HG03354 (cell line): ENCODE data around the gene TMEM120B.
A peak's percentile ranks its signal among the peaks of the same experiment; 100 is the strongest.

Experiments
- ATAC-seq: cut with Tn5 transposase; IDR thresholded peaks from one replicate; pipeline ENCODE4 v1.9.1; 2021; ENCODE audit warnings: mild to moderate bottlenecking; ENCODE audit not compliant: unreplicated experiment, poor library complexity, severe bottlenecking

TMEM120B gene

DNA sequence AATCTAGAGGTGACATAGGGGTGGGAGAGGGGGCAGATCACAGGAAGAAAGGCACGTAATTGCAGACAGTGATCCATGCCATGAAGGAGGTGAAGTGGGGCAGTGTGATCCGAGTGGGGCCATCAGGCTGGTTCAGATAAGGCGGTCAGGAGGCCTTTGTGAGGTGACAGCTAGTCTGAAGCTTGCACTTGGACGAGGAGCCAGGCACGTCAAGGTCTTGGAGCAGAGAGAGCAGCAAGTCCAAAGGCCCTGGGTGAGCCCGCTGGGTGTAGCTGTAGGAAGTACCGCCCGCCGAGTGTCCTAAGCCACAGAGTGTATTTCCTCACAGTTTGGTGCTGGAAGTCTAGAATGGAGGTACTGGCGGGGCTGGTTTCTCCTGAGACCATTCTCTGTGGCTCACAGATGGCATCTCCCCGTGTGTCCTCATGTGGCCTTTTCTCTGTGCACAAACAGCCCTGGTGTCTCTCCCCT, 57.3 kb downstream of the TMEM120B start:
- ATAC-seq: no peak

DNA sequence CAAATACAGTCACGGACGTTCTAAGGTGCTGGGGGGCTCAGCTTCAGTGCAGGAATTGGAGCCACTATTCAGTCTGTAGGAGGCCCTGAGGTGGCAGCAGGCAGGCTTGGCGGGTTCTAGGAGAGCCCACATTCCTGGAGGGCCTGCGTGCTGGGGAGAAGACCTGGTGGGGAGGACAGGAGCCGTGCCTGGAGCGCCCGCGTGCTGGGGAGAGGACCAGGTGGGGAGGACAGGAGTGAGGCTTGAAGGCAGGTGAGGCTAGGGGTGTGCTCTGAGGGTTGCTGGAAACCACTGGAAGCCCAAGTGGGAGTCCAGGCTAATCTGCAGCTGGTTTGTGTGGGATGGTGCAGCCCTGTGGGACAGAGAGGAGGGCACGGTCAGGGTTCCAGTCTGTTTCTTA, 57.8 kb downstream of the TMEM120B start:
- no peak for ATAC-seq

DNA sequence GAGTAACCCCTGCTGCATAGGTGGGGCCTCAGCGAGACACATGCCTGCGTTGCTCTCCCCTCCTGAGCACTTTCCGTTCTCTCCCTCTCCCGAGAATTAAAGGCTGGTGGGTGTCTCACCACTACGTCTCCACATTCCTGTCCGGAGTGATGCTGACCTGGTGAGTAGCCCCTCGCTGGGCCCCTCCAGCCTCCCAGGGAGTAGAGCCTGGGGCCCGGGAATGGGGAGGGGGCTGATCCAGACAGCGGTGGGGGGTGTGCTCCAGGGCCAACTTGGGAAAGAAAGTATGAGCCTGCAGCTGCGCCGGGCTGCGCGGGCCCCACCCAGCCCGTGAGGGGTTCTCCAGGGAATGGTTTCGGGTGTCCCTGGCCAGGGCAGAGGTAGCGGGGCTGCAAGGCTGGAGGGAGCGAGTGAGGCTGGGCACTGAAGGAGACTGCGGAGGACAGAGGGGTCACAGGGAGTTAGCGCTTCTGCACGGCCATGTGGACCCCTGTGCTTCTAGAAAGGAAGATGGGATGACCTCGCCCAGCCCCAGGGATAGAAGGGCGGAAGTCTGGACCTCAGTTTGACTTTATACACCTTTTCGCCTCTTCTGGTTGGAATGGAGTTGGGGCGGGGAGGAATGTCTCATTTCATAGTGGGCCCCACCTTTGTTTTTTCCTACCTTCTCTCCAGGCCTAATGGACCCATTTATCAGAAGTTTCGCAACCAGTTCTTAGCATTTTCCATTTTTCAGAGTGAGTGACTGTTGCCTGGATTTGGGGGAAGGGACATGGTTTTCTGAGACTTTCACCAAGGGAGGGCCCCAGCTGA, 58.5 kb downstream of the TMEM120B start:
- ATAC-seq: no peak

DNA sequence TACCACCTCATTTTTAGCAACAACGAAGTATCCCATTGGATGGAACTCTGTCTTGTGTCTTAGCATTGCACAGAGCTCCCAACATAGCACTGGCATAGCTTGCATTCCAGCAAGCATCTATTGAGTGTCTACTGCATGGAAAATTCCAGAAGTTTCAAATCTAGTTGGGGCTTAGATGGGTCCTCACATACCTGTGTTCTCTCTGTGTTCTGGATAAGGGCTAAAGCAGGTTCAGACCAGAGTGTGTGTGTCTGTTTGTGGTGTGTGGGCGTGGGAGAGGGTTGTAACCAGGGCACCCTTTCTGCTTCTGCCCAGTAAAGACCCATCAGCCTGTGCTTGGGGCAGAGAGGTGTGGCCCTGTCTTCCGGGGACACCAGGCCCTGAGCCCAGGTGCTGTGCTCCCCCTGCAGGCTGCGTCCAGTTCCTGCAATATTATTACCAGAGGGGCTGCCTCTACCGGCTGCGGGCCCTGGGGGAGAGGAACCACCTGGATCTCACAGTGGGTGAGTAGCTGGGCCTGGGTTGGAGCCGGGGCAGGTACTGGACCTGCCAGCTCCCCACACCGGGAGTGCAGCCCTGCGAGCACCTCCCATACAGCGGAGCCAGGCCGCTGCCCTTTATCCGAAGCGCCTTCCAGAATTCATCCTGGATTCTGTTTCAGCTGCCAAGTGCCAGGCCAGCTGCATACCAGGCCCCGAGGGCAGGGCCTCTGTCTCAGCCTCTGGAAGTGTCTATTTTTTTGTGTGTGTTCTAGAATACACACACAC, 60.6 kb downstream of the TMEM120B start:
- ATAC-seq: peak; percentile 81

DNA sequence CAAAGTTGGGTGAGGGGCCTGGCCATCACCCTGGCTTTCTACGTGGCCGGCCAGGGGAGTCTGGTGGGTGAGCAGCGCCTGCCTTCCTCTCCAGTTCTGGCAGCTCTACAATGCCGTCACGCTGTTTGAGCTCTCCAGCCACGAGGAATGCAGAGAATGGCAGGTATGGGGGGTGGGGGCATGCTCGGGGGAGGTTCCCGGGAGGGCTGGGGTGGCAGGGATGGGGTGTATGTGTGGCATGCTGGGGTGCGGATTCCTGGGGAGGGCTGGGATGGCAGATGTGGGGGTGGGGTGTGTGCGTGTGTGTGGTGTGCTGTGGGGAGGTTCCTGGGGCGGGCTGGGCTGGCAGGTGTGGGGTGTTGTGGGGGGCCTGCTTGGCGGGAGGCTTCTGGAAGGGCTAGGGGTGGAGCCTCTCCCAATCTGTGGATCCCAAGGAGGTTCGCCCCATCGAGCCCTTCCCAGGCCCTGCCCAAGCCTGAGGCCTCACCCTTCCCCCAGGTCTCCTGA, 62.5 kb downstream of the TMEM120B start:
- no peak for ATAC-seq

DNA sequence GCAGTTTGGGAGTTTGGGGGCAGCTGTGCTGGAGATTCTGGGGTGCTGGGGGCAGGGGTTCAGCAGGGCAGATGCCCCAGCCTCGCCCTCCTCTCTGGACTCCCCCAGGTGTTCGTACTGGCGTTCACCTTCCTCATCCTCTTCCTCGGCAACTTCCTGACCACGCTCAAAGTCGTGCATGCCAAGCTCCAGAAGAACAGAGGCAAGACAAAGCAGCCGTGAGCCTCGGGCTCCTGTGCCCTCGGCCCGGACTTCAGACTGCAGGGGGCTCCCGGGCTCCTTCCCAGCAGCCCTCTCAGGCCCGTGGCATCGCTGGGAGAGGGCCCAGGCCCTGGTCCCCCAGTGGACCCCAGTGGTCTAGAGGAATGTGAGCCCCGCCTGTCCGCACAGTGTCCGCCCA, 62.9 kb downstream of the TMEM120B start:
- ATAC-seq: no peak

DNA sequence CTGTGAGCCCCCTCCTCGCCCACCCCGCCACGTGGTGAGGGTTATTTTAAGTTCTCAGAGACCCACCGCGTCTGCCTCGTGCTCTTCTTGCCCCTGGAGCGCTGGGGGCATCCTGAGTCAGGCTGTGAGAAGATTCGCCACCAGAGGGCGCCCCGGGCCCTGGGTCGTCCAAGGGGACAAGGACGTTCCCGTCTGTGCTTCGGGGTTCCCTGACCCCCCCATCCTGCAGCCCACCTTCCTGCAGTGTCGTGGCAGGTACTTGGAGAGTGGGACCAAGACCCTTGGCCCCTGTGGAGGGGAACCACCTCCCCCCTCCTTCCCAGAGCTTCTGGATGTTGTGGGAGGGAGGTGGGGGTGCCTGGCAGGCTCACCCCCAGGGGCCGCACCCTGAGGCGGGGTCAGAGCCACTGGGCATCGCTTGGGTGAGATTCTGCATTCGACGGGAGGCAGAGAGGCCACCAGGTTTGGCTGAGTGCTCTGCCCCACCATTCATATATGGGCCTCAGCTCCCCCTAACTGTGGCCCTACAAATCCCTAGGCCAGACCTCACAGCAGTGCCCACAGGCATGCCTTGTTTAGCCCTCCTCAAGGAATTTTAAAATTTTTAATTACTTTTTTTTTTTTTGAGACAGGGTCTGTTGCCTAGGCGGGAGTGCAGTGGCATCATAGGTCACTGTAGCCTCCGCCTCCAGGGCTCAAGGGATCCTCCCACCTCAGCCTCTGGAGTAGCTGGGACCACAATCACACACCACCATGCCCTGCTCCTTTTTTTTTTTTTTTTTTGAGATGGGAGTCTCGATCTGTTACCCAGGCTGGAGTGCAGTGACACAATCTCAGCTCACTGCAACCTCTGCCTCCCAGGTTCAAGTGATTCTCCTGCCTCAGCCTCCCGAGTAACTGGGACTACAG, 63.9 kb downstream of the TMEM120B start:
- ATAC-seq: peak; percentile 49

DNA sequence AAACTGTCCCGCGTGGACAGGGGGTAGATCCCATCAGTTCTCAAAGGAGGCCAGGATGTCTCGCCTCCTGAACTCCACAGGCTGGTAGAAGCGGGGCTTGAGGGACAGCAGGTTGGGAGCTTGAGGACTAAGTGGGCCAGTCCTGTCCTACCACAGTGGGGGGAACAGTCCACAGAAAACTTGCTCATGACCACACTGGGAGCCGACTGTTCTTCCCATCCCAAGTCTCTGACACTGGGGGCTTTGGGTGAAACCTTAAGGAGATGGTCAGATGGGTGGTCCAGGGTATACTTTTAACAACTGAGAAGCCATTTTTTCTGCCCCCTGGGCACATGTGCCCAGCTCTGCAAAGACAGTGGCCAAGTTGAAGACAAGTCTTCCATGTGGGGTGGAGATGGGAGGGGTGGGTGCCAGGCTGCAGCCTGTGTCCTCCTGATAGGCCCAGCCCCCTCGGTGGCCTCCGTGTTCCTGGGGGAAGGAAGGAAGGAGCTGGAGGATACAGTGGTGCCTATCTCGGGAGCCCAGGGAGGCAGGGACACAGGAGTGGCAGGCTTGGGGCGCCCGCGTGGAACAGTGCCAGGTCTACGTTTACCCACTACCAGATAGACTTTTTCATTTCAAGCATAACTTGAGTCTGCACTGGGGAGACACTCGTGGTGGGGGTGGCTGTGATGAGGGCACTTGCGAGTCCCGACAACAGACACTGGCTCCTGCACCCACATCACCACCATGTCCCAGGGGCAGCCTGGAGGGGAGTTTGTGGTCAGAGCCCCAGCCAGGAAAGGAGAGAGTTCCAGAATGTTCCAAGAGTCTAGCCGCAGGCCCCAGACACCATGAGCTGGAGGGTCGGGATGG, 66.2 kb downstream of the TMEM120B start:
- ATAC-seq: no peak

DNA sequence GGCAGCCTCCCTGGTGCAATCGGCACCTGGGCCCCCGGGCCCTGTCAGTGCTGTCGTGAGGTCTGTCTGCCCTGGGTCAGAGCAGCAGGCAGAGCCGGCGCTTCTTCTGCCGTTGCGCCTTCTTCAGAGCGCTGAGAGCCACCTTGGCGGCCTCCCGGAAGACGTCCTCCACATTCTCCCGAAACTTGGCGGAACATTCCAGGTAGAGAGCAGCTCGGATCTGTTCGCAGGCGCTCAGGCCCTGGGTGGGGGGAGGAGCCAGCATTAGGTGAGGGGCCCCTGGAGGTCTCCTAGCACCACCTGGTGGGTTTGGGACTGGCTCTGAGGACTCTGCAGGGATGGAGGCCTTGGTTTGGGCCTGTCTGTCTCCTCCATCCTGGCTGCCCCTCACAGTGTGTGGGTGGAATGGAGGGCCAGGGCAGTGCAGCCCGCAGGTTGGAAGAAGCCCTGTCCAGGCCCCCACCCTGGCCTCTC, 66.9 kb downstream of the TMEM120B start:
- no peak for ATAC-seq

DNA sequence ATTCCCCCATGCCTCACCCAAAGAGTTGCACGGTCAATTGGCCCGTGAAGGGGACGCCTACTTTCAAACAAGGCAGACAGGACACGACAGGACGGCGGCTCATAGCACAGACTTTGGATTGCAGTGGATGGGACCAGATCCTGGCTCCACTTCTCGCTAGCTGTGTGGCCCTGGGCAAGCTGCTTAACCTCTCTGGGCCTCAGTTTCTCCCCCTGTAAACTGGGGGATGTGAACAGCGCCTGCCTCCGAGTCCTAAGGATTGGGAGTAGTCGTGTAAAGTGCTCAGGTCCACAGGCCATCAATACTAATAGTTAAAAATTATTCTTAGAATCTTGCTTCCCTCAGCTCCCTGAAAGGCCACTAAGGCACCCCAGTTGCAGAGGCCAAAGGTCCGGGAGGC, 67.9 kb downstream of the TMEM120B start:
- ATAC-seq: no peak

DNA sequence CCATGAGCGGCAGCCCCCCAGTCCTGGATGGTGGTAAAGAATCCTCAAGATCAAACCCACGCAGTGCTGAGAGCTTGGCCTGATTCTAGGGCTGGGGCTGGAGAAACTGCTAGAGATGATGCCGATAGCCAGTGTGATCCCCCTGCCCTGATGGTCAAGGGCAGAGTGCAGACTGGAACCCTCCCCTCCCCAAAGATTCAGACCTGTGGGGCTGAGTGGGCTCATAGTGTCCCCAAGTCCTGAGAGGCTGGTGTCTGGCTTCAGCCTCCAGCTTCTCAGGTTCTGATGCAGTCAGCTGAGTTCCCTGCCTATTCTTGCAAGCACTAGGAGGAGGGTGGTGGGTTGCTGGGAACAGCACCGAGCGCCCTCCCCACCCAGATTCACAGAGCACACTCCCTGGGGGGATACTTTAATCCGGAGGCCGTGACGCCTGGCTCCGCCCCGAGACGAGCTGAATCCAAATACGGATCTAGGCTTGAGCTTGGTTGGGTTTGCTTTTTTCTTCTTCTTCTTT, 69.0 kb downstream of the TMEM120B start:
- ATAC-seq: peak; percentile 45

DNA sequence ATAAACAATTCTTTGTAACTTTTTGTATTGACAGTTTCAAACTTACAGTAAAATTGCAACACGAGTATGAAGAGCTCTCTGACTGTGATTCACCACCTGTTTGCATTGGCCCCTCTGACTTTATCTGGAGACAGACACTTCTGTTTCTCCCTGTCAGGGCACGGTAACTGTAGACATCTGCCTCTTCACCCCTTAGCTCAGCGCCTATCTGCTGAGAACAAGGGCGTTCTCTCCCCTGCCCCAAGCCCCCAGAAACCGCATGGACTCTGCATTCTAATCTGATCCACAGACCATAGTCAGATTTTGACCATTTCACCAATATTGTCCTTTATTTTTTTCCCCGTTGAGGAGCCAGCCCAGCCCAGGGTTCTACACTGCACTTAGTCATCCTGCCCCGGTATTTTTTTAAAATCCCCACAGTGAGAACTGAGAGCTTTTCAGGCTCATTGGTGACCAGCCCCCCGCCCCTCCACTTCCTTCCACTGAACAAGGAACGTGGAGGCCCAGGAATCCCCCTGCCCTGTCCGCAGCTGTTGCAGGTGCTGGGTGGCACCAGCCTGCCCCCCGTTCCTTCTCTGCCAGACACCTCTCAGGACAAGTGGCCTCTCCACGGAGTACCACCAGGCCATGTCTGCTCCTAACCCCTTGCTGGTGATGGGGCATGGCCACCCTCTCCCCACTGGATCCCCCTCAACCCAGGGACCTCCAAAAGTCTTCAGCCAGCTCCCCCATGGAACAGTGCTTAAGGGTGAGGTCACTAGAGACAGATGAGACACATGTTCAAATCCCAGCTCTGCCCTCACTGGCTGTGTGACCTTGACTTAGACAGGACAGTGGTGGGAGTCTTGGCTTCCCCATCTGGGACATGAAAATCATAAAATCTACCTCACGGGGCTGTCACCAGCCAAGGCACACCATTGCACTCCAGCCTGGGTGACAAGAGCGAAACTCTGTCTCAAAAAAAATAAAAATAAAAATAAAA, 69.7 kb downstream of the TMEM120B start:
- ATAC-seq: peak; percentile 54

DNA sequence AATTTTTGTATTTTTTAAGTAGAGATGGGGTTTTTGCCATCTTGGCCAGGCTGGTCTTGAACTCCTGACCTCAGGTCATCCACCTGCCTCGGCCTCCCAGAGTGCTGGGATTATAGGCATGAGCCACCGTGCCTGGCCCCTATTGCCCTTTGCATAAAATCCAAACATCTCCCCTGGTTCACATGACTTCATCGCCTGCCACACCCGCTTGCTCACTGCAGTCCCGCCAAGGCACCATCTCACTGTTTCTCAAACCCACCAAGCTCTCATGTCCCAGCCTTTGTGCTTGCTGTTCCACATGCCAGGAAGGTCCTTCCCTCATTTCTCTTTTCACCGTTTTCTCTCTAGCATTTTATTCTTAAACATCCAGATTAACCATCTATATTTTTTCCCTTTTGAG, 71.2 kb downstream of the TMEM120B start:
- ATAC-seq: no peak

DNA sequence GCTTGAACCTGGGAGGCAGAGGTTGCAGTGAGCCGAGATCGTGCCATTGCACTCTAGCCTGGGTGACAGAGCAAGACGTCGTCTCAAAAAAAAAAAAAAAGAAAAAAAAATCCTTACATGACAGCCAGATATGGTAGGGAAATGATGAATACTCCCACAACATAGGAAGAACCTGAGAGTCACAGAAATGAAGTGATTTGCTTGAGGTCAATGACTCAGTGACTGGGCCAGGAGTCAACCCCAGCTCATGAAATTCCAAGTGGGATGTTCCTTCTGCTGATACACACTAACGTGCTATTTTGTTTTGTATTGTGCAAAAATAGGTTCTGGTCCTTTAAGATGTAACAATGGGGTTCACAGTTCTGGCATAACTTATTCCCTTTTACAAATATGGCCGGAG, 71.9 kb downstream of the TMEM120B start:
- no peak for ATAC-seq

DNA sequence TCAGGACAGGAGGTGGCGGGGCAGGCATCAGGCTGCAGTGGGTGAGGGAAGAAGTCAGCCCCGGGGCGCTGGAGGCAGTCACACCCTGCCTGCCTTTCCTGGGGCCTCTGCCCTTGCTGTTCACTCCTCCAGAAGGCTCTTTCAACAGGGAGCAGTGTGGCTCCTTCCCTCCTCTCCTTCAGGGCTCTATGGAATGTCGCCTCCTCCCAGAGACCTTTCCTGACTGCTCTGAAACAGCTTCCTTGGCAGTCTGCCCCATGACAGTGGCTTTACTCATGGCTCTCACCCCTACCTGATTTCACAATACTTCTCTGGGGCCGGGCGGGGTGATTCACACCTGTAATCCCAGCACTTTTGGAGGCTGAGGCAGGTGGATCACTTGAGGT, 73.9 kb downstream of the TMEM120B start:
- ATAC-seq: no peak

DNA sequence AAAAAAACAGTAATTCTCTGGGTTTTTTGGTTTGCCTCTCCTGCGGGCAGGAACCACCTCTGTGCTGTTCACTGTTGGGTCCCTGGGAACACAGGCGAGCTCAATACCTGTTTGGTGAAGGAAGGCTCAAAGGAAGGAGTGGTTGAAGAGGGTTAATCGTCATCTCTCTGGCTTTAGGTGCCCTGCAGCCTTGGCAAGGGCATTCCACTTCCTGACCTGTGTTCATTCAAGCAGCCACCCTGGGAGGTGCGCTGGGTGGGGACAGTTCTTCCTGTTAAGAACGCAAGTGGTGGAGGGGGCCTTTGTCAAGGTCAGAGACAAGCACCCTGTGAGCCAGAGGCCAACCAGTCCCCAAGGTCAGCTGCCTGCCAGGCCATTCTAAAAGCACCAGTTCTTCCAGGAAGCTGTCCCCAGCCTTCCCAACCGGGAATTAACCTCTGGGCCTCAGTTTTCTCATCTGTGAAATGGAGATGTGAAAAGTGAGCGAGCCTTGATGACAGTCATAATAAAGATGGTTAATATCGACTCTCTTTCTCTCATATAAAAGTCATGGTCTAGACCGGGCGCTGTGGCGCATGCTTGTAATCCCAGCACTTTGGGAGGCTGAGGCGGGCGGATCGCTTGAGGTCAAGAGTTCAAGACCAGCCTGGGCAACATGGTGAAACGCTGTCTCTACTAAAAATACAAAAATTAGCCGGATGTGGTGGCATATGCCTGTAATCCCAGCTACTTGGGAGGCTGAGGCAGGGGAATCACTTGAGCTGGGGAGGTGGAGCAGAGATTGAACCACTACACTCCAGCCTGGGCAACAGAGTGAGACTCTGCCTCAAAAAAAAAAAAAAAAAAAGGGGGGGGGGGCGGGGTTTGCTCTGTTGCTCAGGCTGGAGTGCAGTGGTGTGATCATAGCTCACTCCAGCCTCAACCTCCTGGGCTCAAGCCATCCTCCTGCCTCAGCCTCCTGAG, 74.8 kb downstream of the TMEM120B start:
- ATAC-seq: no peak
